GM18909 (cell line): ENCODE data around the gene COG5.

Source experiments
- ATAC-seq: cut with Tn5 transposase; IDR thresholded peaks from one replicate; pipeline ENCODE4 v1.9.1; 2021; ENCODE audit warnings: mild to moderate bottlenecking; ENCODE audit not compliant: unreplicated experiment, poor library complexity

Gene COG5

DNA sequence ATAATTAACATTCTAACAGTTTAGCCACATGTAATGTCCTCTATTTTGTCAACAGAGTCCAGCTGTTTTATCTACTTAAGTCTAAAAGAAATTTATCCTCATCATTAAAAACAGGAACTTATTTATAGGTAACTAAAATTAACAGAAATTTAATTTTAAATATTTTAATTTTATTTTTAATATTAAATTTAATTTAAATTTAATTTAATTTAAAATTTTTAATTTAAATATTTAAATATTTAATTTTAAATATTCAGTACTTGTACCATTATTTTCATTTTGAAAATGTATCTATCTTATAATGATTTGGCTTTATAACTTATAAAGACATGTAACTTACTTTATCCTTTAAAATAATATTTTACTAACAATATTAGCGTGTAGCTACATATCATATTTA lies 94.9 kb downstream of the COG5 start:
- ATAC-seq, result no peak

DNA sequence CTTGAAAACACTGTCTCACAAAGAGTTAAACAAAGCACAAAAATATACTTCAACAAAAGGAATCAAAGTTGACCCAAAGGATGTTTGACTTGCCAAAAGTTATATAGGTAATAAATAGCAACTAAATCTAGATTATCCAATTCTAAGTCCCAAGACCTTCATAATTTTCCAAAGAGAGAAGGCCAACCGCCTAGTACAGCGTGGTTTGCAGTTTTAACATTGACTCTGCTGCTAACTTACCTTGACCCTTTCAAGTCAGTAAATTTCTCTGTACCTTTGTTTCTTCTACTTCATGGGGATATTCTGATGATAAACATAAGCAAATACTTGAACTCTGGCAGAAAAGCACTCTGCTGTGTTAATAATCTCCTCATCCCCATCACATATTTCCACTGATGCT lies 95.7 kb downstream of the COG5 start:
- no peak for ATAC-seq

DNA sequence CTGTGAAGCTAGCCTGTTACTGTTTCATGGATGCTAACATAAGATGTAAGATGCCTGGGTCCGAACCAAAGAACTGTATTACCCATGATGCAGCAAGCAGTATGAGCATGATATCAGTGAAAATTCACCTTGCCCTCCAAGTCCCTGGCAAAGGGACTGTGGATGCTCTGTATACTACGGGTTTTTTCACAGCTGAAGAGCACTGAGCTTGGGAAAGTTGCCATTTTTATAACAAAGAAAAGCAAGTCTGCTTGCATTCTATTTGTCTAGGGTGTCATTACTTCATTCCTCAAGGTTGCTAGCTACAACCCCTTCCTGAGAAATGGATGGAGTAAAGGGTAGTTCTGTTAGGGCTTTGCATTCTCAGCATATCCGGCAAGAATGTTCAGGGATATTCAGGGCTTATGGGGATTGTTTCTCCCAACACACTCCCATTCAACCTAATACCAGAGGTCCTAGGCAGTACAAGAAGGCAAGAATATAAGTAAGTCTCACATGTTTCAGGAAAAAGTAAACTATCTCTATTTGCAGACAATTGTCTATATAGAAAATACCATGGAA lies 99.0 kb downstream of the COG5 start:
- no peak for ATAC-seq

DNA sequence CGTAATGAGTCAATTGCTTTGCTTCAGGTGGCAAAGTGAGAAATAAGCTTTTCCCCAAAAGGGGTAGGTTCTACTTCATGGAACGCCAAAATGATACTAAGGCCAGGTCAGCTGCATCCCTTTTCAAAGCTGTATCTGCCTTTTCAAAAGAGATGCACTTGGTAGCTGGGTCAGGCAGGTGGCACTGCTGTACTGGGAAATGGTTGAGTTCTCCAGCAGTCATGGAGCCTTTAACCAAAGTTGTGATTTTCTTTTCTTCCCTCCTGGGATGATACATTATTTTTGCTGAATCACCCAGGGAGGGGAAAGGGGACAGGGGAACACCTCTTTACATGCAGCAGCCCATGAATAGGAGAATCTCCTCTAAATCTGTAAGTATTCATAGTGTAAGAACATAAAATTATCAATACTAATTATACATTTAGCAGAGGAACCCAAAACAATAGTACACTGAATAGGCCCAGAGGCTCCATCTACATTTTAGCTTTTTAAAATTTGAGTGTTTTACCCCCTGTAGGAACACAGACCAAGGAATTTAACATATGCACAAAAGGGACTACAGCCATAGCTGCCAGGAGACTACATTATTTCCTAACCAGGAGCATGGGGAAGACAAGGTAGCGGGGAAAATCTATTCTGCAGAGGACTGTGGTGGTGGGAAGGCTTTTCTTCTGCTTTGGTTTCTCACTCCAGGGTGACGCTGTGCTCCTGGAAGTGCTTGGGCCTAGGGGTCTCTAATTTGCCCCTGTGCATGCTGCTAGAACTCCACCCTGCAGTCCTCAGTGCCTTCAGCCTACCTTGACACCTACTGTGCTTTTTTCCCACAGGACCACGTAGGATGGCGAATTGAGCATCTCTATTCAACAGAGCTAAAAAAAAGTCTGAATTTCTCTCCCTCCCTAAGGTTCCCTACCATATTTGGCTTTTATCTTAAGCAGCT lies 100.3 kb downstream of the COG5 start:
- peak; percentile 57 for ATAC-seq

DNA sequence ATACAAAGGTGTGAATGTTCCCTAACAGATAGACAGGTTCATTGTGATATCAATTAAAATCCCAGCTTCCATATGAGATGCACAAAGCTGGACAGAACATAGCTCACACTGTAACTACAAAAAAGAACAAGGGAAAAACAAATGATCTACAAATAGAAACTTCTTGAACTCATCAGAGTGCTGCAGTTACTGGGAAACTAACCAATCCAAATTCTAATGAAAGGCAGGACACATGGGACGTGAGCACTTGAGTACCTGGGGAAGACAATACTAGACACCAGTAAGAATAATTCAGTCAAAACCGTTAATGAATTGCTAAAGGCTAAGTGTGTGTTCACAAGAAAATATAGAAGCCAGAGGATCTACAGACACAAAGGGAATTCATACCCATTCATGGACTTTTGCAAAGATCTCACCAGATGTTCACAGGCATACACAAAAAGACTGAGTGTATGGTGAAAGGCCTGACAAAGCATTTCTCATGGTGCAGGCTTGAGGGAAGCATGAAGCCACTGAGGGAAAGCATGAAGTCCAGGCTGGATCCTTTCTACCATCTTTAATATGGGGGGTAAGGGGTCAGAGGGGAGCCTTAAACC lies 101.7 kb downstream of the COG5 start:
- no peak for ATAC-seq

DNA sequence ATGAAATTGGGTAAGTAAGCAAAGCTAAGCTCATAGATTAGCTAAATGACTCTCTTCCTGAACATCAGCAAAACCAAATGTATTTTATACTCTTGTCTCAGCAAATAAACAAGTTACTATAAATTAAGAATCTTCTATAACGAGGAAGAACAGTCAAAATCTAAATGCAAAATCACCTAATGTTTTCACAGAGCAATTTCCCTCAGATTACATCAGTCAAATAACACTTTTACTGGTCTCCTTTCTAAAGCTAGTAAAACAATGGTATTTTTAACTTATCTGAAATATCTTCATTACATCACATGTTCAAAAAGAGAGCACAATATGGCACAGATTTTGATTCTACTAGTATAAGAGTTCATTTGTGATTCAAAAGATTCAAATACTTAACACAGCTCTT lies 110.3 kb downstream of the COG5 start:
- ATAC-seq, result no peak

DNA sequence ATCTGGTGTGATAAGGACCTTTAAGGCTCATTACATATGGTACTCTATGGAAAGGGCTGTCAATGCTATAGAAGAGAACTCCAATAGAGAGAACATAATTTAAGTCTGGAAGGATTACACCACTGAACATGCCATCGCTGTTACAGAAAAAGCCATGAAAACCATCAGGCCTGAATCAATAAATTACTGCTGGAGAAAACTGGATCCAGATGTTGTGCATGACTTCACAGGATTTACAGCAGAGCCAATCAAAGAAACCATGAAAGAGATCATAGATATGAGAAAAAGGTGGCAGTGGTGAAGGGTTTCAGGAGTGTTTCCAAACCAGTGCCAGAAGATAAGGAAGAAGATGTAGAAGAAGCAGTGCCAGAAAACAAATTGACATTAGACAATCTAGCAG lies 112.8 kb downstream of the COG5 start:
- no peak for ATAC-seq

DNA sequence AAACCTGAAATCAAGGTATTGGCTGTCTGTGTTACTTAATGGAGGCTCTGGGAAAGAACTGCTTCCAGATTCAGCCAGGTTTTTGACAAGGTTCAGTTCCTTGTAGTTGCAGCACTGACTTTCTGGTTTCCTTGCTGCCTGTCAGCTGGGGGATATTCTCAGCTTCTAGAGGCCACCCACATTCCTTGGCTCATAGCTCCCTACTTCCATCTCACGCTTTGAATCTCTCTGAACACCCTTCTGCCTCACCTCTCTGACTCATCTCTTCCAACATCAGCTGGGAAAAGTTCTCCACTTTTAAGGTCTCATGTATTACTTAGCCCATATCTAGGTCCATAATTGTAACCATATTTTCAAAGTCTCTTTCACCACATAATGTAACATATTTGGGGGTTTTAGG lies 116.7 kb downstream of the COG5 start:
- no peak for ATAC-seq

DNA sequence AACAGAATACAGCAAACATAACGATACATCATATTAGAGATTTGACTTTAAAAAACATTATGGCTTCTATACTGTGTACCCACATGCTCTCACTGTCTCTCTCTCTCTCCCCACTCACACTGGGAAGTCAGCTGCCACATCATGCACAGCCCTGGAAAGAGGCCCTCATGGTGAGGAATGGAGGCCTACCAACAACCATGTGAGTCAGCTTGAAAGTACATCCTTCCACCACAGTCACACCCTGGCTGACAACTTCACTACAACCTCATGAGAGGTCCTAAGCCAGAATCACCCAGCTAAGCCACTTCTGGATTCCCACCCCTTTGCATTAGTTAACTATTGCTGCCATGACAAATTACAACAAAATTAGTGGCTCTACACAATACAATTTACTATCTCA lies 117.2 kb downstream of the COG5 start:
- ATAC-seq, result no peak

DNA sequence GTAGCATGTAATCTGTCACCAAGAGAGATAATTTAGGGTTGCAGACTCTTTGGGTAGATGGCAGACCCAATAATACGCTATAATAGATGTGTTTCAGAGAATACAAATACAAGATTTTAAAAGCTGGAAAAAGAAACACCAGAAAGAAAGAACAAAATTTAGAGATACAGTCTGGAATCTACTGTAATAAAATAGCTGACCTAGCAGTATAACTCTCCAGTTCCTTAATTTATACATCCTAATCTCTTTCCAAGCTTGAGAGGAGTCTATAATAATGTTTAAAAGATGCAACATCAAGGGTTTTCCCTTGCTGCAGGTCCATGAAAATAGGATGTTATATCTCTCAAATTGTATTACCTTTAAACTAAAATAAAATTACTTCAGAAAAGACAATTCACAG lies 121.0 kb downstream of the COG5 start:
- no peak for ATAC-seq

DNA sequence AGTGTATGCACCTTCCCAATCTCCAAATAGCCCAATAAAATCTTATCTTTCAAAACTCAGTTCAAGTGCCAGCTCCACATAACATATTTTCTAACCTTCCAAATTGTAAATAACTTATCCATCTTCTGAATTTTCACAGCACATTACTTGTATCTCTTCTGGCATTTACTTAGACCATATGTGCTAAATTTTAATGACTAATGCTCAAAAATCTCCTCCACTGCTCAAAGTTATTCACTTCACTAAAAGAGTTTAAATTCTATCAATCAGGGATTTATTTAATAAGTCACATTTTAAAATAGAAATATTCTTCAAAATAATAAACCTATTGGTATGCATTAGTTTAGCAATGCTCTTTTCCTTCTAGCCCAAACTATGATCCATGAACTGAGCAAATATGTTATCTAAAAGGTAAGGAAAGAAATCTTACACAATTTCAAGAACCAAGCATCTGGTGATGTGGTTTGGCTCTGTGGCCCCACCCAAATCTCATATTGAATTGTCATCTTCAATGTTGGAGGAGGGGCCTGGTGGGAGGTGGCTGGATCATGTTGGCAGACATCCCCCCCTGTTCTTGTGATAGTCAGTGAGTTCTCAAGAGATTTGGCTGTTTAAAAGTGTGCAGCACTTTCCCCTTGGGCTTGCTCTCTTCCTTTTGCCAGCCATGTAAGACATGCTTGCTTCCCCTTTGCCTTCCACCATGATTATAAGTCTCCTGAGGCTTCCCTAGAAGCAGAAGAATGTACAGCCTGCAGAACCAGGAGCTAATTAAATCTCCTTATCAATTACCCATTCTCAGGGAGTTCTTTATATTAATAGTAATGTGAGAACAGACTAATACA lies 121.9 kb downstream of the COG5 start:
- no peak for ATAC-seq

DNA sequence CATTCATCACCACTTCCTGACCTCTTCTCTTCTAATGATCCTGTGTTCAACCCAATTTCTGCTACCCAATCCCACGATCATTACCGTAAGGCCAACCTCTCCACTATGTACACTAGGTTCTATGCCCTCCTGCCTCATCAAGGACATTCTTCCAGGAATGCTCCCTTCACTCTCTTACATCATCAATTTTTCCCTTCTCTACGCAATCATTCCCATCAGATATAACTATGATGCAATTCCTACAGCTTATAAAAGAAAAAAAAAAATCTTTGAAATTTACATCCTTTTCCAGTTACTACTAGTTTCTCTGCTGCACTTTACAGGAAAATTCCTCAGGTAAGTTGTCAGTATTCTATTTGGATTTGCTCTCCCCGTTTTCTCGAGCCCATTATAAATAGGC lies 124.7 kb downstream of the COG5 start:
- ATAC-seq, result no peak

DNA sequence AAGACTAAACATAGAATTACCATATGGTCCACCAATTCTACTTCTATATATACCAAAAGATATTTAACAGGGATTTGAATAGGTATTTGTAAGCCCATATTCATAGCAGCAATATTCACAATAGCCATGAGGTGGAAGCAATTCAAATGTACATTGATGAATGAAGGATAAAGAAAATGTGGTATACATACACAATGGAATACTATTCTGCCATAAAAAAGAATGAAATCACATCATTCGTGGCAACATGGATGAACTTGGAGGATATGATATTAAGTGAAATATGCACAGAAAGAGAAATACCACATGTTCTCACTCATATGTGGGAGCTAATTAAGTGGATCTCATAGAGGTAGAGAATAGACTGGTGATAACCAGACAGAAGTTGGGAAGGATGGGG lies 128.0 kb downstream of the COG5 start:
- ATAC-seq, result no peak

DNA sequence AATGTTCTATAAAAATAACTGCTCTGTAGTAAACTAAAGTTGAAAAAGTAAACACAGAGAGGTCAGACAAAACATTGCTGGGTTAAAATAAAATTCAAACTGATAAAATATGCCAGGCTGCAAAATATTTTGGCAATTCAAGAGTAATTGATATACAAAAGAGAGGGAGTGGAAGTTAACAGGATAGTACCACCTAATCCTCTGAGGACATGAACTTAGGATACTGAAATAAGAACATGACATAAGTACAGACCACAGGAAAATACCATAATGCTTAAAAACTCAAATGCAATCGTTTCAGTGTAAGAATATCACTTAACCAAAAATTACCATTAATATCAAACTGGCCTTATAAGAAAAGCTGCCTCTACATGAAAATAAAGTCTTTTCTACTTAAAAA lies 131.5 kb downstream of the COG5 start:
- no peak for ATAC-seq

DNA sequence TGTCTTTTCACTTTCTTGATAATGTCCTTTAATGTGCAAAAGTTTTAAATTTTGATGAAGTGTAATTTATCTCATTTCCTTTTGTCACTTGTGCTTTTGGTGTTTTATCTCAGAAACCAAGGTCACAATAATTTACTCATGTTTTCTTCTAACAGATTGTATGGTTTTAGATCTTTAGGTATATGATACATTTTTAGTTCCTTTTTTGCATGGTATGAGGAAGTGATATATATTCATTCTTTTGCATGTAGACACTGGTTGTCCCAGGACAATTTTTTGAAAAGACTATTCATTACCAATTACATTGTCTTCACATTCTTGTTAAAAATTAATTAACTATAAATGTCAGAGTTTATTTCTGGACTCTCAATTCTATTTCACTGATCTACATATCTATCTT lies 133.7 kb downstream of the COG5 start:
- no peak for ATAC-seq

DNA sequence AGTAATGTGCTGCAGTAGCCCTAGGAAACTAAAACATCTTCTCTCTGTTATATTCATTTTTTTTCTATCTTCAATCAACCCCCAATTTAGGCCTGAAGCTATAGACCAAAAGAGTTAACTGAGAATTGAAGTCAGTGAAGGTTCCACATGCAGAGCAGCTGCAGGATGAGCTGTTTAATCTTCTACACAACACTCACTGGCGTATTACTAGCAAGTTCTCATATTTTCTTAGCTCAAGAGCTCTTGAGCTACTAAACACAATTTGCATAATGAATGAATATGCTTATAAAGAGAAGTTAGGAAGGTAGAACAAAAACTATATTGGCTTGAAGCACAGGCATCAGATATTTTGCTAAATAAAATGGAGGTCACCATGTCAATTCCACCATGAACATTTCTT lies 135.1 kb downstream of the COG5 start:
- ATAC-seq, result no peak

DNA sequence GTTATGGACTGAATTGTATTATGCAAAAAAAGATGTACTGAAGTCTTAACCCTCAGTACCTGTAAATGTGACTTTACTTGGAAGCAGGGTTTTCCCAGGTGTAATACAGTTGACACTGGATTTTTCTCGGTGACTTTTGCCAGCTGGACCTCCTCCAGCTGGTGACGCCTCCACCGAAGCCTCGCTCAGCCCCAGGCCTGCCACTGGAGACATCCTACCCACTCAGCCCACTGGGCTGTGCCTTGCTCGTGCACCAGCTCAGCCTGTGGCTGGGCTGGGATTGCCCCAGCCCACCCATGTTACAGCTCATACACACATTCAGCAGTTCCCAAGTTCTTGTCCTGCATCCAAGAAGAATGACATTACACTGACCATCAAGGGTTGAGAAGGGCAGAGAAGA lies 136.3 kb downstream of the COG5 start:
- no peak for ATAC-seq

DNA sequence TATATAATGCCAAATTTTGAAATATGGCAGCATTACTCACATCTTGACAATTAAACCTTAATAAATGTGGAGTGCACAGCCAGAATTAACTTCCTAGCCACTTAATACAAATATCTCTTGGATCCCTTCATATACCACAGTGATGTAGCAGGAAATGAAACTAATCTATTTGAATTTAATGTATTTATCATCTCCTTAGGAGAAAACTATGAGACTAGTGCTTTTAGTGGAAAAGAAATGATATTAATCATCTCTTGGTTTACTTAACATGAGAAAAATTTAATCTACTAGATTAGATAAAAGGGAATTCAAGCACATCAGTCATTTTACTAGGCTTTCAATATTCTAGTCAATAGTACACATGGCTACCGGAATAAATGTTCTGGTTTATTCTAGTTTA lies 149.5 kb downstream of the COG5 start:
- no peak for ATAC-seq

DNA sequence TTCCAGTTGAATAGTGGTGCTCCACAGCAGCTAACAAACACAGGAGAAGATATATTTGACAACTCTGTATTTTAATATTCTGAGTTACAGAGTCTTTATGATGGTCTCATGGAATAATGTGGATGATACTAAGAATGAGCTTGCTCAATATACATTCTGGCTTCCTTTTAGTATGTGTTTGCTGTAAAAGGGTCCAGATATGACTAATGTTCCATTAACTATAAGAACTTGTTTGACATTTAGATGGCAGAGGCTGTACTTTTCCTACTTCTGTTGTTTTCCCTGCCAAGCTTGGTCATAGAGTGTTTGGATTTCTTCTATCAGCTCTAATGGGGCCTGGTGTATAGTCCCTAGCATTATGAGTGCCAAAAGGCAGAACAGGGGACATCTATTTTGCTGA lies 155.4 kb downstream of the COG5 start:
- no peak for ATAC-seq

DNA sequence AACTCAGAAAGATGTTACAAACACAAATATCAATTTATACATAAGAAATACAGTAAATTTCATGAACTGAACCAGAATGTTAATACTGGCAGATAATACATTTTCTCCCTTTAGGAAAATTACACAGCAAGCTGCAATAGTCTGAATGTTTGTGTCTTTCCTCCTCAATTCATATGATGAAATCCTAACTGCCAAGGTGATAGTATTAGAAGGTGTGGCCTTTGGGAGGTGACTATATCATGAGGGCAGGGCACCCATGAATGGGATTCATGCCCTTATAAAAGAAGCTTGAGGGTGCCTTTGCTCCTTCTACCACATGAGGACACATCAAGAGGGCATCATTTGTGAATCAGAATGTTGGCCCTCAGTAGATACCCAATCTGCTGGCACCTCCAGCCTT lies 158.2 kb downstream of the COG5 start:
- no peak for ATAC-seq
